Erythroblast (primary cell): ENCODE measurements around the gene DONSON.

ENCODE experiments used
- GATA1 ChIP-seq: IDR thresholded peaks from 2 replicates; pipeline ENCODE4 v1.6.1; 2011; ENCODE audit warnings: low read depth, mild to moderate bottlenecking, control low read depth, low read length, moderate library complexity
- POLR2A ChIP-seq: IDR thresholded peaks from 2 replicates; pipeline ENCODE4 v1.6.1; 2011; ENCODE audit warnings: mild to moderate bottlenecking, low read length

- TF ChIP-seq POLR2A (no peak), GATA1 (no peak)
Measured at GRCh38 chr21:33544451-33545195, 43.9 kb downstream of the DONSON start.
